K562 (cell line): ENCODE results near the gene HOXA1. TPM values are rescaled to one million over a fixed set of nuclear protein-coding genes. Genes with fewer than 3 reads are reported as not detected.

Source experiments
- ATAC-seq: fragments of 200-7000 bp; cut with Tn5 transposase; 3 replicates; pipeline ENCODE4 v1.9.1; 2020; ENCODE audit warnings: moderate library complexity
- BruUV-seq: library from RNA; stranded (reverse); fragments of 400-500 nt; replicated peaks from 2 replicates; lab custom pipeline; 2021; lab: Mats Ljungman, UMichigan
- CTCF ChIA-PET: fragments of 300-600 bp; formaldehyde crosslinking; extraction: SDS; loops from one replicate; lab custom pipeline; 2021; ENCODE audit warnings: low intra/inter-chr PET ratio; lab: Yijun Ruan, JAX
- POLR2A ChIA-PET: fragments of 300-600, 350-650 bp; sonication (Branson Sonifier 250); formaldehyde crosslinking; extraction: SDS; loops from one replicate; lab custom pipeline; 2021; ENCODE audit warnings: antibody characterized with exemption, inconsistent platforms; lab: Yijun Ruan, JAX
- DNase-seq, 4 experiments: peaks; one replicate each; pipeline versions ENCODE4 v3.0.0 to v3.0.0-alpha.2; 2011 to 2018; ENCODE audit warnings: low spot score in 3 of 4, mixed read lengths in 3 of 4; ENCODE audit errors: extremely low read depth in 1 of 4
- FAIRE-seq: peaks from 2 replicates; lab custom pipeline; 2011; peaks lifted over from hg19 to GRCh38; lab: Jason Lieb, UNC
- H2AFZ ChIP-seq: 2 replicates; pipeline ENCODE4 v1.6.0; 2011; ENCODE audit warnings: low read depth, low read length, control low read depth, inconsistent platforms
- H3K27ac ChIP-seq: fragments of 200-600 bp; 3 replicates; pipeline ENCODE4 v1.8.0; 2011; ENCODE audit warnings: low read depth, mild to moderate bottlenecking, control low read depth, inconsistent platforms, low read length, moderate library complexity, mixed read lengths; ENCODE audit errors: extremely low read depth
- H3K27me3 ChIP-seq, 2 experiments: fragments of 300-600 bp in 1 of 2; 2 replicates in 1 of 2; 3 replicates in 1 of 2; pipeline versions ENCODE4 v1.6.0 to v1.8.0; 2011; ENCODE audit warnings: inconsistent platforms in 2 of 2, low read length in 2 of 2, mild to moderate bottlenecking in 1 of 2, mixed read lengths in 1 of 2, moderate library complexity in 1 of 2; ENCODE audit not compliant: control insufficient read depth in 2 of 2, insufficient read depth in 2 of 2
- H3K36me3 ChIP-seq: fragments of 300-600 bp; 3 replicates; pipeline ENCODE4 v1.8.0; 2011; ENCODE audit warnings: mild to moderate bottlenecking, low read length, inconsistent platforms; ENCODE audit not compliant: control insufficient read depth, insufficient read depth
- H3K4me1 ChIP-seq, 2 experiments: fragments of 200-600 bp in 1 of 2; replicated peaks in 1 of 2; 2 replicates in 1 of 2; 3 replicates in 1 of 2; pipeline versions ENCODE4 v1.5.1 to v1.8.0; 2011; ENCODE audit warnings: inconsistent platforms in 2 of 2, low read length in 2 of 2, mild to moderate bottlenecking in 1 of 2, mixed read lengths in 1 of 2, moderate library complexity in 1 of 2; ENCODE audit not compliant: control insufficient read depth in 2 of 2, insufficient read depth in 2 of 2
- H3K4me2 ChIP-seq: 2 replicates; pipeline ENCODE4 v1.6.1; 2011; ENCODE audit warnings: low read length, control low read depth, inconsistent platforms, mixed read lengths; ENCODE audit not compliant: insufficient read depth
- H3K4me3 ChIP-seq: fragments of 200-600 bp; sonication (generic), shearing (Covaris generic); 2 replicates; pipeline ENCODE4 v1.5.1; 2016; ENCODE audit warnings: control low read depth, inconsistent platforms
- H3K79me2 ChIP-seq: fragments of 200-600 bp; 3 replicates; pipeline ENCODE4 v1.8.0; 2011; ENCODE audit warnings: low read length, inconsistent platforms; ENCODE audit not compliant: control insufficient read depth, insufficient read depth
- H3K9ac ChIP-seq, 2 experiments: 2 replicates each; pipeline versions ENCODE4 v1.6.0 to v1.6.1; 2011; ENCODE audit warnings: low read depth in 2 of 2, low read length in 2 of 2, control low read depth in 1 of 2, inconsistent platforms in 1 of 2, mild to moderate bottlenecking in 1 of 2, mixed read lengths in 1 of 2; ENCODE audit not compliant: insufficient read depth in 1 of 2
- H3K9me1 ChIP-seq: one replicate; pipeline ENCODE4 v1.6.0; 2011; ENCODE audit warnings: inconsistent platforms, mild to moderate bottlenecking, low read length, moderate library complexity; ENCODE audit not compliant: control insufficient read depth, insufficient read depth
- H3K9me3 ChIP-seq: replicated peaks from 2 replicates; pipeline ENCODE4 v1.5.1; 2011; ENCODE audit warnings: low read depth, low read length, inconsistent platforms; ENCODE audit not compliant: control insufficient read depth, insufficient read depth
- H4K20me1 ChIP-seq: replicated peaks from 2 replicates; pipeline ENCODE4 v1.6.1; 2011; ENCODE audit warnings: low read length, inconsistent platforms, mixed read lengths; ENCODE audit not compliant: control insufficient read depth, insufficient read depth
- ARID1B ChIP-seq: fragments of 450-650 bp; IDR thresholded peaks from 2 replicates; pipeline ENCODE4 v1.6.1; 2016; ENCODE audit warnings: antibody characterized with exemption, mild to moderate bottlenecking, inconsistent platforms
- ARID3A ChIP-seq: IDR thresholded peaks from 2 replicates; pipeline ENCODE4 v1.6.1; 2012; ENCODE audit warnings: low read depth, low read length, improper control_type of control experiment, borderline replicate concordance
- DPF2 ChIP-seq: fragments of 450-650 bp; IDR thresholded peaks from 2 replicates; pipeline ENCODE4 v1.6.1; 2016
- KDM5B ChIP-seq: fragments of 200-600 bp; sonication (generic); IDR thresholded peaks from 2 replicates; pipeline ENCODE4 v1.6.1; 2012; ENCODE audit warnings: low read depth, mild to moderate bottlenecking, moderate library complexity, low read length, control low read depth, inconsistent platforms; ENCODE audit not compliant: insufficient replicate concordance
- NEUROD1 ChIP-seq: fragments of 150-350 bp; IDR thresholded peaks from 2 replicates; pipeline ENCODE4 v1.6.1; 2014; ENCODE audit warnings: borderline replicate concordance, low read length, low read depth; ENCODE audit not compliant: partially characterized antibody
- SETDB1 ChIP-seq: IDR thresholded peaks from one replicate; pipeline ENCODE4 v1.6.1; 2012; ENCODE audit warnings: low read length, control low read depth, inconsistent platforms
- SIN3A ChIP-seq, 2 experiments: fragments of 150-350 bp in 1 of 2; IDR thresholded peaks; 2 replicates each; pipeline ENCODE4 v1.6.1; 2011 to 2016; ENCODE audit warnings: borderline replicate concordance in 2 of 2, low read depth in 2 of 2, low read length in 2 of 2, mild to moderate bottlenecking in 2 of 2, moderate library complexity in 2 of 2; ENCODE audit not compliant: control insufficient read depth in 1 of 2
- SMARCC2 ChIP-seq: fragments of 450-650 bp; IDR thresholded peaks from 2 replicates; pipeline ENCODE4 v1.6.1; 2017; ENCODE audit warnings: antibody characterized with exemption, moderate library complexity, mild to moderate bottlenecking, low read depth
- TGIF2 ChIP-seq: sonication (generic); formaldehyde crosslinking; IDR thresholded peaks from 2 replicates; pipeline ENCODE4 v1.8.1; 2022; ENCODE audit warnings: mild to moderate bottlenecking, missing genetic modification reagents, moderate library complexity
- WGBS: fragments of 100-300 bp; shearing (Covaris generic); methylation state at CpG from one replicate; pipeline ENCODE4 v1.1.6; 2016; ENCODE audit warnings: low coverage, mixed read lengths; ENCODE audit not compliant: insufficient coverage; ENCODE audit errors: missing lambda C conversion rate; 5-methylcytosine and 5-hydroxymethylcytosine counted together
- in situ Hi-C: fragments of 300-500 bp; cut with MboI; formaldehyde crosslinking; loops from 4 replicates; pipeline ENCODE4 v1.15.0; 2018; ENCODE audit warnings: inconsistent platforms, mixed read lengths
- intact Hi-C: fragments of 100-400 bp; cut with micrococcal nuclease; formaldehyde crosslinking; loops from 2 replicates; pipeline ENCODE4 v1.14.2; 2022
- polyA plus RNA-seq, 8 experiments: library from polyadenylated mRNA; depleted of rRNA in 4 of 8; stranded (reverse) in 5 of 8; unstranded in 3 of 8; fragments of >200 nt; fragmentation: Nextera tagmentation in 2 of 8; fragmentation: Illumina TruSeq in 1 of 8; extraction: Ambion mirVana in 2 of 8; extraction: Trizol in 1 of 8; gene quantifications; 2 replicates each; pipeline versions ENCODE4 v1.2.1 to v1.2.3, GENCODE V29; 2011 to 2014; ENCODE audit warnings: inconsistent platforms in 1 of 8, missing spikeins in 1 of 8
- total RNA-seq, 7 experiments: library from RNA; depleted of rRNA in 6 of 7; stranded (reverse); fragments of >200 nt in 6 of 7; fragmentation: Illumina TruSeq in 2 of 7; extraction: Trizol in 2 of 7; gene quantifications; 2 replicates each; pipeline versions ENCODE4 v1.2.1 to v1.2.3, GENCODE V29; 2011 to 2021; ENCODE audit warnings: low replicate concordance in 1 of 7

Gene HOXA1
- total and polyA plus RNA-seq, 9 of the 15 experiments (the other 6 are each of a cell fraction or from before 2014, with no cell fraction given) = 0.03 to 0.63 (median 0.09) TPM; not detected in 4

- no peak overlapping the region for H2AFZ ChIP-seq
- intact Hi-C loops (no loop called here), in situ Hi-C loops (loop anchor here (5.0 kb wide), 1 partner anchor 49 kb away; no protein-coding TSS in a partner anchor)
- POLR2A ChIA-PET = interaction anchor here (0.6 kb wide), 2 partner anchors 9 to 21 kb away, joined by 3 to 4 read pairs; no protein-coding TSS in a partner anchor
- ATAC-seq (no peak), DNase-seq (no peak)
- BruUV-seq = no TSS peak
- no peaks in the 10 kb centered on the region for H3K4me1 ChIP-seq
- H3K36me3 ChIP-seq = no peaks in the 10 kb centered on the region
- H3K9ac ChIP-seq = no peak overlapping the region
- H3K4me2 ChIP-seq = no peak overlapping the region
- H3K4me3 ChIP-seq = no peak overlapping the region
- peaks cover 20 to 57% of the 10 kb centered on the region in 2 experiments; a peak in 4 of 5 replicates for H3K27me3 ChIP-seq
- no peaks in the 10 kb centered on the region for H3K79me2 ChIP-seq
- H3K9me3 ChIP-seq = no peaks in the 10 kb centered on the region
- no peak overlapping the region for H3K27ac ChIP-seq
- no peaks in the 10 kb centered on the region; the same call in none of the 2 replicates for H4K20me1 ChIP-seq
- 0% methylated on average over 3 of the region's 3 CpGs for WGBS
- H3K9me1 ChIP-seq = no peaks in the 10 kb centered on the region
- TF ChIP-seq KDM5B (no peak), ARID3A (no peak), SETDB1 (no peak), SMARCC2 (no peak), ARID1B (no peak), TGIF2 (CRISPR knock-in tag) (no peak), DPF2 (no peak), NEUROD1 (no peak), SIN3A (IDR thresholded peaks at IDR 0.05; ENCODE audit: borderline replicate concordance in 2 of 2, control insufficient read depth in 1 of 2, low read depth in 2 of 2, low read length in 2 of 2) (no peak)
- TF ChIP-seq, all 486 proteins: peak for 0
- CTCF ChIA-PET = interaction anchor here (0.5 to 0.7 kb wide), 2 partner anchors 34 to 749 kb away, joined by 3 read pairs; no protein-coding TSS in a partner anchor
- no peak for FAIRE-seq
Measured at GRCh38 chr7:27126596-27127327, 31.0 kb upstream of the HOXA1 start.
